Gastroesophageal sphincter (tissue), 3 donors: Measurements from ENCODE around the gene TSPYL2.

ENCODE experiments used
- CTCF ChIP-seq, 4 experiments: fragments of 200-600 bp in 2 of 4; fragments of 450-650 bp in 2 of 4; sonication (generic) in 1 of 4; IDR thresholded peaks; one replicate each; pipeline ENCODE4 v1.5.1; 2017 to 2019; ENCODE audit warnings: antibody characterized with exemption in 4 of 4, mild to moderate bottlenecking in 2 of 4, moderate library complexity in 2 of 4
- EP300 ChIP-seq: sonication (generic); formaldehyde crosslinking; IDR thresholded peaks from one replicate; pipeline ENCODE4 v1.6.1; 2017; ENCODE audit warnings: antibody characterized with exemption, mild to moderate bottlenecking
- POLR2A ChIP-seq, 2 donors: fragments of 450-650 bp; IDR thresholded peaks; one replicate each; pipeline ENCODE4 v1.6.1; 2017; ENCODE audit warnings: antibody characterized with exemption in 2 of 2, mild to moderate bottlenecking in 2 of 2, moderate library complexity in 1 of 2
- POLR2AphosphoS5 ChIP-seq: sonication (generic); formaldehyde crosslinking; IDR thresholded peaks from one replicate; pipeline ENCODE4 v1.6.1; 2017; ENCODE audit warnings: antibody characterized with exemption

GRCh38 chrX:53089925-53090324, 7.8 kb downstream of the TSPYL2 start:
- TF ChIP-seq CTCF (IDR thresholded peaks at IDR 0.05) (no peak), POLR2A (IDR thresholded peaks at IDR 0.05) (no peak), POLR2AphosphoS5 (no peak), EP300 (no peak)
